Right renal pelvis (tissue), 4 donors: ENCODE results near the gene ETV3. TPM values are rescaled to one million over a fixed set of nuclear protein-coding genes. Genes with fewer than 3 reads are reported as not detected.

ENCODE experiments used
- DNase-seq, 4 donors: peaks; one replicate each; pipeline ENCODE4 v3.0.0-alpha.2; 2013; ENCODE audit warnings: low read depth in 4 of 4, low spot score in 3 of 4, missing footprints in 1 of 4
- polyA plus RNA-seq, 4 donors: library from polyadenylated mRNA; unstranded; fragments of 120-200 nt; gene quantifications; one replicate each; pipeline ENCODE4 v1.2.1, GENCODE V29; 2013; ENCODE audit not compliant: insufficient read length in 4 of 4

Gene ETV3
- polyA plus RNA-seq, 4 donors: 23.7 to 29.1 (median 28.8) TPM

- no peak for DNase-seq
These were observed 1.9 kb upstream of the ETV3 start for GRCh38 chr1:157140063-157140588.

DNA sequence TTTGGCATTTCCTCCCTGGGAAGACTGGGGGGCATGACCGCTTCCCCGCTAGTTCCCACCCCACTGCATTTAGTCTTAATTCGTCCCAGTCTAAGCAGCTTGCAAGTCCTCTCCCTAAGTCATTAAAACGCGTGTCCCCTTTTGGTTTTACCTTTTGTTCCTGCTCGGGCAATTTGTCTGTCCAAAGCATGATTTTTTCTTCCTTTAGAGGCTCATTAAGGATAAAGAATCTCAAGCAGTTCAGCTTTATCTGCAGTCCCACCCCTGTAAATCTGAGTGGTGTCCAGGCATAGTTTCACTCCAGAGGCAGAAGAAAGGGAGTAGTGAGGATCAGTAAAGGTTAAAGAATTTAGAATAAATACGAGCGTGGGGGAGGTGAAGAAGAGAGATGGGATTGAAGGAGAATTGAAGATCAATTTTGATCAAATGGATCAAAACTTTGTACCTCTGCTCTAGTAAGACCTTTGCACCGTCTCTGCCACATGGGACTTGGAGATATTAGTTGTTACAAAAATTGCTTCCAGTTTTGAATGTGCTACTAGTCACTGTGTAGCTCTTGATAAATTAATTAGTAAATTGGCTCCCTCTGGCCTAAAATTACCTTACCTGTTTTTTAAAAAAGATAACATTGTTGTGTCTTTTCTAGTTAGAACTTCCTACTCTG lies 989 bp upstream of the ETV3 start:
- no peak for DNase-seq

DNA sequence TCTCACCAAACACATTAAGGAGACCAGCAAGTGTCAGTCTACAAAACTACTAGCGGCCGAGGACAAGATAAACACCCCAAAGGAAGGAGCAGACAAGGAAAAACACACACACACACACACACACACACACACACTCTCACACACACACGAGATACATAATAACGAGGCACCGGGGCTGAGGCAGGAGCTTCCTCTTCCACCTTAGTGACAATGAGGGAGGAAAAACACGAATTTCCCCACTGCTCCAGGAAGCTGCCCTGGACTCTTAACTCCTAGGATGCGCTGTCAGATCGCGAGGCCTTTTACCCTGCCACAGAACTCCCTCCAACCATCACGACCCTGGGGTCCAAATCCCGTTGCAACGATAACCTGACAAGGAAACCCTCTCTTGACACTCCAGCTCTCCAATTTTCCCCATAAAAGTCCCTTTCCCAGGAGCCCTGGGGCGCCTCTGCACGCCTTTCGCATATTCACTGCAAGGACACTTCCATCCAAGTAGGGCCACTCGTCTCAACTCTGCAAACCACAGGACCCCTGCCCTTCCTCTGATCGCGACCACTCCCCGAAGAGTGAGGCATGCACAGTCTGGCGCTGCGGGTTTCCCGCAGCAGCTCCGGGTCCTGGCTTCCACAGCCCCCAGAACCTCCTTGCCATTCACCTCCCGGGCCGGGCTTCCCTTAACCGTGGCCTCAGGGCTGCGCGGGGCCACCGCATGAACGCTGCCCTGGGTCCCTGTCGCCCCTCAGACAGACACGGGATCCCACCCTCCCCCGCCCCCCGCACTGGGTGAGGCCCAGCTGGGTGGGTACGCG lies 581 bp downstream of the ETV3 start:
- DNase-seq: no peak

DNA sequence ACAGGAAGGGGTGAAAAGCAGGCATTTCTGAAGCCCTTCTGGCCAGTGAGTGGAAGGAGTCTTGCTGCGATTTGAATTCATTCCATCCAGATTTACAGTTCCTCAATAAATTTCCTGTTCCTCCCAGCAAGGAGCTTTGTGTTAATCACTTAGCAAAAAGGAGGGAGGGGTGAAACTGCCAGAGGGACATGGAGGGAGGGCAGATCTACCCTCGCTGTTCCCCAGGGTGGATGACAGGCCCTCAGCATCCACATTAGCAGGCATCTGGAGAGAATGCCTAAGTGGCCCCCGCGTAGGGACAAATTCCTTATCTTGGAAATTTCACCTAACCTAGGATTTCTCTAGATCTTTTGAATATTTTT lies 1.2 kb downstream of the ETV3 start:
- no peak for DNase-seq

DNA sequence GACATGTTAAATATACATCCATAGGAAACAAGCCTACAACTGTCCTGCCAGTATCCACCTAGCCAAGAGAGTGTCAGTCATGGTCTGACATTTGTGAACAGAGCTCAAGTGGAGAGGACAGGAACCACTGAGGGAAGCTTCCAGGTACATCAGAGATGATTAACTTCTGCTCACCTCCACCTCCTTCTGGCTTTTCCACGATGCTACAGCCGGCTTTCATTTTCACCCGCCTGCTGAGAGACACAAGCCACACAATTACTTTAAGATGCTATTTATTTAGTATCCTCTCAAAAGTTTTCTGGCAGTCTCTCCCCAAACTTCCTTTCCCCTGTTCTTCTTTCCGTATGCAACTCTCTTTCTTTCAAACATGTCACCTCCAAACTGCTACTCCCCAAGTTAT lies 2.1 kb downstream of the ETV3 start:
- no peak for DNase-seq

- no peak for DNase-seq
These were observed 2.5 kb downstream of the ETV3 start for GRCh38 chr1:157135646-157136045.

- DNase-seq: no peak
These were observed 3.1 kb downstream of the ETV3 start for GRCh38 chr1:157135070-157135469.

DNA sequence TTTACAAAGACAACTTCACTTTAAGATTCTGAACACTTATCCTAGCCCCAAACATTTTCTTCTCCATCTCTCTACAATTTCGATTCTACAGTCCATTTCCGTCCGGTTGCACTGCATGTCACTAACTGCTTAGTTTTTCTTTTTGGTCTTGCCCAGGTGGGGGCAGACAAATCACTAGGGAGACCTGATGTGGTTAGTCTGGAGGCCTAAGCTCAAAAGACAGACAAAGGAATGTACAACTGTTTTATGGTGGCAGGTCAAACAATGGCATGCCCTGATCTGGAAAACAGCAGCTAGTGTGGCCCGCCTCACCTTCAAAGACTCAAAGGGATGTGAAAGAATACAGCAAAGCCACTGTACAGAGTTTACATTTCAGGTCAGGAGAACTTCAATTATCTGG lies 3.8 kb downstream of the ETV3 start:
- DNase-seq: no peak

DNA sequence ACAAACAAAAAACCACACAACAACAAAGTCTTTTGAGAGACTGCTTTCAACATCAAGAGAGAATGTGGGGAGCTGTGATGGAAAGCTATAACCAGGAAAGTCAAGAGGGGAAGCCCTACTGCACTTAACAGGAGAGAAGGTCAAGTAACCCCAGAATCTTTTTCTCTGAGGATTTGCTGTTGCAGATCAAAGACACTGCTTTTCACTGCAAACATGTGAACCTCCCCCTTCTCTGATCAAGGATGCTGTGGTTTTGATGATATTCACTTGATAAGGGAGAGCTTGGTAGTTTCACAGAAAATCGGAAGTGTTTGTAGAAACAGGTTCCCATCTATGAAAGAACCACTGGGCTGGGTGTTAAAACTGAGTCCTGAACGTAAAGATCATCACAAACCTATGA lies 4.8 kb downstream of the ETV3 start:
- no peak for DNase-seq

- DNase-seq: no peak
These were observed 5.5 kb downstream of the ETV3 start for GRCh38 chr1:157132616-157133167.

DNA sequence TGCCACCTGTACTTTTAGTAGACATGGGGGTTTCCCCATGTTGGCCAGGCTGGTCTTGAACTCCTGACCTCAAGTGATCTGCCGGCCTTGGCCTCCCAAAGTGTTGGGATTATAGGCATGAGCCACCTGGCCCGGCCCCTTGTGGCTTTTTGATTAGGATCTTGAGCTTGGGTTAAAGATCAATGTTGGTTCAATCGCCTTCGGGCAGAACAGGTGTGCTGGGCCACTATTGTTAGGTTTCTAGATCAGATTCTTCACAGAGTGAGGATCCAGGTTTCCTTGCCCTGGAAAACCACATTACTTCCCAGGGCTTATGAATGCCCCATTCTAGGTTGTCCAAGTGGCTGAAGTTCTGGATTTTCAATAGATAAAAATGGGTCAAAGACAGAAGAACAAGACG lies 6.1 kb downstream of the ETV3 start:
- DNase-seq: no peak

GRCh38 chr1:157131281-157131680 lies 6.9 kb downstream of the ETV3 start:
- no peak for DNase-seq

DNA sequence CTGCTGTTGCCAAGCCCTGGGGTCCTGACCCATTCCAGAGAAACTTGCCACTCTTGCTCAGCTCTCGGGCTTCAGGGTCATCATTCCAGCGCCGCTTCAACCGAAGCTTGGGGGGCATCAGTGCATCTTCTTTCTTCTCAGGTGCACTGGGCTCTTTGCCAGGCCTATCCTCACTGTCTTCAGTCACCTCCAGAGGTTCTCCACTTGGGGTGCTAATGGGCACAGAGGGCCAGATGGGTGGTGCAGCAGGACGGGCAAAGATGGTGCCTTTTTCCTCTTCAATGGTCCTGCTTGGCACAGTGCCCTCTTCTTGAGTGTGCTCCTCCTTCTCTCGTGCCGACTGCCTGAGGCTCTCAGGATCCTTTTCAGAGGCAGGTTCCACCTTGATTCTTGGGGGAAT lies 13.3 kb downstream of the ETV3 start:
- no peak for DNase-seq

GRCh38 chr1:157119448-157119847 lies 18.7 kb downstream of the ETV3 start:
- no peak for DNase-seq

DNA sequence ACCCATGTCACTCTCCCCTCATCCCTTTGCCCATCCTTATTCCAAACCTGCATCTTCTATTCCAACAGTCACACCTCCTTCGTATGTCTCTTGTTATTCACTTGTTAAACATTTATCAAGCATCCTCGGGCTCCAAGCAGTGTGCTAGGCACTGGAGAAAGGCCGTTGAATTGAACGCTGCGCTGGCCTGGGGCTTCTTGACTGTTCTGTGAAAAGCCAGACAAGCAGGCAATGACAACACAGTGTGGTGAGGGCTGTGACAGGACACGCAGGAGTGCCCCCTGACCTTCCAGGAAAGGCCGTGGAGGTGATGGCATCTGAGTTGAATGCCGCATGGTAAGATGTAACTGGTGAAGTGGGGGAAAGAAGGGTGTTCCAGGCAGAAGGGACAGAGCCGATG lies 19.2 kb downstream of the ETV3 start:
- no peak for DNase-seq

DNA sequence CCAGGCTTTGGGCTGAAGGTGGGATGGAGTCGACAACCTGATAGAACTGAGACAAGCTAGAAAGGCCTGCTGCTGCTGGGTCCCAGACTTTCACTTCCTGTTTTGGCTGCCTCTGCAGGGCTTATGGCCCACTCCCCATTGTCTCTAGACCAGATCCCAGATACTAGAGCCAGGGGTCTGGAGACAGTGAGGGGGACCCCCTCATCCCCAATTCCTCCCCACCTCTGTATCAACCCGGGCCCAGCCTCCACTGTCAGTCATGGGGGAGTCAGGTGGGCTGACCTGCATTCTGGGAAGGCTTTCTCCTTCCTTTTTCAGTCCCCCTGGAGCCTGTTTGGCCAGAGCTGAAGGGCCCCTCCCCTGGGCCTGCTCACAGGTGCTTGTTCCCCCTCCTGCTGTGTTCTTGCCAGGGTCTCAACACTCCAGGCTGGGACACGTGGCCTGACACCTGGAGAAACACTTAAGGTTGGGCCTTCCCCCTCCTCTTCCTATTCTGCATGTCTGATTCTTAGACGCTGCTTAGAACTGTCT lies 20.6 kb downstream of the ETV3 start:
- DNase-seq: no peak

DNA sequence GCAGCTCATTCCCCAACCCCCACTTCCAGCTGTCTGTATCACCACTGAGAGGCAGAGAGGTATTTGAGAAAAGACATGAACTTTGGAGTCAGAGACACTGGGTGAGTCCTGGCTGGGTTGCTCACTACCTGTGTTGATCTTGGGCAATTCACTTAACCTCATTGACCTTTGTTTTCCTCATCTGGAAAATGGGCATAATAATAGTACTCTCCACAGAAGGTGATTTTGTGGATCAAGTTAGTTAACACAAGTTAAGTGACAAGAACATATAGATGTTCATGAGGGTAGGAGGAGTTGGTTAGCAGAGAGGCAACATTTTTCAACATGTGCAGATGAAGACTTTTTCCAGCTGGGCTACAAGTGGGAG lies 21.5 kb downstream of the ETV3 start:
- DNase-seq: no peak

GRCh38 chr1:157115851-157116736 lies 22.1 kb downstream of the ETV3 start:
- no peak for DNase-seq

DNA sequence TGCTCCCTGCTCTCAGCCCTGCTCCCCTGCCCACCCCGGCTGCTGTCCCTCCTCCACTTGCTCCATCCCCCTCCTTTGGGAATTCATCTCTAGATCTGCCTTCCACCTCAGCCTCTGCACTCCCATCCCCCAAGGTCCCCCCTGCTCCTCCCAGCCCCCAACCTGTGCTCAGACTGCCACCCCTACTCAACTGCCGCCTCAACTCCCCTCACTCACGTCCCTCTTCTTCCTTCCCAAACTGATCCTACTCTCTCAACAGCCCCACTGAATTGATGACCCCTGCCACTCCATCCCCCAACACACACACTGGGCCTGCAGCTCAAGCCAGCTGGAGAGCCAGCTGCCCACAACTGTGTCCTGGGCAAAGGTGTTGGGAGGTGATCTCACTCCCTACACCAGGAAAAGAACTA lies 22.8 kb downstream of the ETV3 start:
- no peak for DNase-seq
